Measurements from ENCODE around the gene ASB18.

- TF ChIP-seq EZH2 (IDR thresholded peaks at IDR 0.05), result no peak
- TF ChIP-seq POLR2AphosphoS5 (IDR thresholded peaks at IDR 0.05; ENCODE audit: borderline replicate concordance, low read depth, low read length), result no peak
Measured at GRCh38 chr2:236160366-236161081, 103.7 kb downstream of the ASB18 start.
